ENCODE data around the gene GRIK1. TPM values are rescaled to one million over a fixed set of nuclear protein-coding genes. Genes with fewer than 3 reads are reported as not detected.

GRIK1 gene
- total RNA-seq, 1 donor from 2014 or later: not detected

DNA sequence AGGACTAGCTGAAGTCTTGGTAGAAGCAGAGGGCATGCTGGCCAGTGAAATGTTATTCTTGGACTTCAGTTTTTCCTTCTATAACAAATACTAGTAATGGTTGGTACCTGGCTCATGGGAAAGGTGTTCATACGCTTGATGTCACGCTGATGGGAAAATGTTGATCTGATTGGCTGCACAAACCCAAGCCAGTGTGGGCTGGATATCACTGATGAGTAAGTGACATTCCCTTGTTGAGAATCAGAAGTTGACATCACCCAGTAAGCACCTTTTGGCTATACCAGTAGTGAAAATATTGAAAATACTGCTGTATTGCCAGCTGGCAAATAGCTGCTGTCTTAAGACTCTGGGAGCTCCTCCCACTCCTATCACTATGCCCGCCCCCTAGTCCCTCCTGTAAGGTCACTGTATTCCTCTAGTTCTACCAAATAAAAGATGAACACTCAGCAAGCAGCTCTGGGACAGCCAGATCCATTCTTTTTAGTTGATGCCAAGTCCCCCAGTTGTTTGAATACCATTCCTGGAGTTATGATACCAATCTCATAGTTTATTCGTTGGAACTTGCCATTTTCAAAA is 168.2 kb downstream of the GRIK1 start:
- ATAC-seq: no peak
- Histone ChIP-seq H3K27ac (no peak overlapping the region), H3K9me3 (no peaks in the 10 kb centered on the region), H3K36me3 (no peaks in the 10 kb centered on the region), H3K4me3 (no peak overlapping the region), H3K4me1 (no peaks in the 10 kb centered on the region), H3K27me3 (no peaks in the 10 kb centered on the region)
- no peak for DNase-seq
- TF ChIP-seq, protein P1, sequence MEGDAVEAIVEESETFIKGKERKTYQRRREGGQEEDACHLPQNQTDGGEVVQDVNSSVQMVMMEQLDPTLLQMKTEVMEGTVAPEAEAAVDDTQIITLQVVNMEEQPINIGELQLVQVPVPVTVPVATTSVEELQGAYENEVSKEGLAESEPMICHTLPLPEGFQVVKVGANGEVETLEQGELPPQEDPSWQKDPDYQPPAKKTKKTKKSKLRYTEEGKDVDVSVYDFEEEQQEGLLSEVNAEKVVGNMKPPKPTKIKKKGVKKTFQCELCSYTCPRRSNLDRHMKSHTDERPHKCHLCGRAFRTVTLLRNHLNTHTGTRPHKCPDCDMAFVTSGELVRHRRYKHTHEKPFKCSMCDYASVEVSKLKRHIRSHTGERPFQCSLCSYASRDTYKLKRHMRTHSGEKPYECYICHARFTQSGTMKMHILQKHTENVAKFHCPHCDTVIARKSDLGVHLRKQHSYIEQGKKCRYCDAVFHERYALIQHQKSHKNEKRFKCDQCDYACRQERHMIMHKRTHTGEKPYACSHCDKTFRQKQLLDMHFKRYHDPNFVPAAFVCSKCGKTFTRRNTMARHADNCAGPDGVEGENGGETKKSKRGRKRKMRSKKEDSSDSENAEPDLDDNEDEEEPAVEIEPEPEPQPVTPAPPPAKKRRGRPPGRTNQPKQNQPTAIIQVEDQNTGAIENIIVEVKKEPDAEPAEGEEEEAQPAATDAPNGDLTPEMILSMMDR (IDR thresholded peaks at IDR 0.05): no peak
- intact Hi-C loops (cut with DNase I): no loop called here

DNA sequence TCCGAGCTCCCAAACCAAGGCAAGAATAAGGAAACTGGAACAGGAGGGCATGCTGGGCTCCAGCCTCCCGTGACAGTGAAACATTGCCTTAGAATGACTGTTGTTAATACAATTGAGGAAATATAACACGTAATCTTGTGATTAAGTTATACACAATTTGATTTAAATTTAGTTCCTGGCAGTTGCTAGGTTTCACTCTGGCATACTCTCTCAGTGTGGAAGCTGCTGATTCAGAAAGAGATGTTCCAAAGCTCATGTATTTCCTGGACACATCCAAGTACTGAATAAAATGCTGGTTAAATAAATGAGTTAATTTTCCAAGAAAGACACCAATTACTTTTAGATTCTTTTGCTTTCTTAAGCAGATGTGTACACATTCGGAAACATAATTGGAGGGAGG is 176.1 kb downstream of the GRIK1 start:
- no peak for DNase-seq

DNA sequence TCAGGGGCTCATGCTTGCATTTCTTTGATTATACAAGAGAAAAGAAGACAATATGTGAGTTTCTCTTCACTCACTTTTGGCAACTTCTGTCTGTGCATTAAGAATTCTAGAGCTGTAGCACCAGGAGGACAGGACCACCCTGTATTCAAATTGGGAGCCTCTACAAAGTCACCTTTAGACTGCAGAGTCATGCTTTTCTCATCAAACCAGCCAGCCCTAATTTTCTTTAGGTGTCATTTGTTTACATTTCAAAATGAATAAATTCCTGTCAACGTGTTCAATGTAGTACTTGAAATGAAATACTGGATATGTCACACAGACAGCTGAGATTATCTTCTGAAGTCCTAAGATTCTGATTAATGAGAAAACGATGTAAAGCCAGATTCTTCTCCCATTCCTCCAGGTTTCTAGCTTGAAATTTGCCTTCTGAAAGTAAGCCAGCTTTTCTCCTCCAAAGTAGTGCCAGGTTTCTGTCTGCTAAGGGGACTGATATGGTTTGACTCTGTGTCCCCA is 177.2 kb downstream of the GRIK1 start:
- ATAC-seq (no peak), DNase-seq (no peak)
- Histone ChIP-seq H3K27me3 (no peaks in the 10 kb centered on the region), H3K36me3 (no peaks in the 10 kb centered on the region), H3K4me3 (no peak overlapping the region), H3K9me3 (no peaks in the 10 kb centered on the region), H3K4me1 (no peaks in the 10 kb centered on the region), H3K27ac (no peak overlapping the region)
- intact Hi-C loops (cut with DNase I): no loop called here
- TF ChIP-seq, protein P1 (IDR thresholded peaks at IDR 0.05): no peak

More for the DNA sequence above, 176.1 kb downstream of the GRIK1 start:
- intact Hi-C loops (cut with DNase I): no loop called here
- H3K36me3 ChIP-seq: no peaks in the 10 kb centered on the region
- no peak for ATAC-seq
- H3K9me3 ChIP-seq: no peaks in the 10 kb centered on the region
- no peak overlapping the region for H3K27ac ChIP-seq
- TF ChIP-seq, protein P1 (IDR thresholded peaks at IDR 0.05): no peak
- H3K4me1 ChIP-seq: no peaks in the 10 kb centered on the region
- no peak overlapping the region for H3K4me3 ChIP-seq
- H3K27me3 ChIP-seq: no peaks in the 10 kb centered on the region

DNA sequence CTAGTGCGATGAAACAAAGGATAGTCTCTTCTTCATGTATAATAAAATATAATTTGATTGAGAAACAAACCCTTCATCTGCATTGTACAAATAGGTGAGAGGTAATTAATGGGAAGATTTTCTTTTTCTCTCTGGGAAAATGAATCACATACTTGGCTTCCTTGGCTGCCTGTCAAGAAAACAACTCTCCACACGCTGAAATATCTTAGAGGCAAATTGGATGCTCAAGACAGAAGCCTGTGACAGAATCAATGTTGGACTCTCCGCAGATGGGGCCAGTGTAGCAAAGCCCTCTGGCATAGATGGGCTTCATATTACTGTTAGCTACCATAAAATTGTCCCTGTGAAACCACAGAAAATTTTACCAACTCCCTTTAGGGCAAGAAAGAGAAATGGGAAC is 186.6 kb downstream of the GRIK1 start:
- no peak overlapping the region for H3K4me3 ChIP-seq
- intact Hi-C loops (cut with DNase I): no loop called here
- TF ChIP-seq, protein P1 (IDR thresholded peaks at IDR 0.05): no peak
- no peaks in the 10 kb centered on the region for H3K4me1 ChIP-seq
- DNase-seq: no peak
- H3K27ac ChIP-seq: no peak overlapping the region
- no peaks in the 10 kb centered on the region for H3K27me3 ChIP-seq
- no peak for ATAC-seq
- no peaks in the 10 kb centered on the region for H3K9me3 ChIP-seq
- no peaks in the 10 kb centered on the region for H3K36me3 ChIP-seq

DNA sequence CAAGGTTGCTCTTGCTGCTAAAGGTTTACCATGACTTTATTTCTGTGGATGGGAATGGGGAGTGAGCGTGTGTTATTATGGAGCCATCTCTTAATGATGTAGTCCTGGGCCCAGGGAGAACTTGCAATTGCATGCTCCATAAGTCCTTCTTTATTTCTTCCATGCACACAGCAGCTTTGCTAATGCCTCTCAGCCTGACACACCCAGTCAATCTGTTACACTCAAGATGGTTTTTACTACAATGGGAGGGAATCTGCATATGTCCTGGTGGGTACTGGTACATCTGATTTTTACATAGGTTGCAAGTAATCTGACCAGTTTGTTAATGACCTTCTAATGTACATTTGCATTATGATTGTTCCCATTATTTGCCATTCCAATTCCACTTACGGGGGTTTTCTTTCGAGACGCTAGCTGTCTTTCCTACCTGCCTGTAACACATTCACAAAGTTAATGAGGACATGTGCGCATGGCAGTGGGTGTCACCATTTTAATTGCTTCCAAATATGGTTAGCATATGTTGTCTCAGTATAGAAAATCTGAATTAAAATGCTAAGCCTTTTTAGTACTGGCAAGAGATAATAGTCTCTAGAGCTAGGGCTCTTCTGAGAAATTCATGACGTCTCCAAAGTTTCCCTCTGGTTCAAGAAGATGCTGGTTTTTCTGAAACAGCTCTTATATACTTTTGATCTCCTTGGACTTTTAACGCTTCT is 188.2 kb downstream of the GRIK1 start:
- H3K9me3 ChIP-seq: no peaks in the 10 kb centered on the region
- no peaks in the 10 kb centered on the region for H3K36me3 ChIP-seq
- no peak overlapping the region for H3K4me3 ChIP-seq
- no peak for ATAC-seq
- intact Hi-C loops (cut with DNase I): no loop called here
- DNase-seq: no peak
- no peaks in the 10 kb centered on the region for H3K27me3 ChIP-seq
- H3K27ac ChIP-seq: no peak overlapping the region
- TF ChIP-seq, protein P1 (IDR thresholded peaks at IDR 0.05): no peak
- H3K4me1 ChIP-seq: no peaks in the 10 kb centered on the region

Data from upper lobe of right lung (tissue), 1 donor.